Thoracic aorta (tissue), 2 donors: Measurements from ENCODE around the gene WDR5. TPM values are rescaled to one million over a fixed set of nuclear protein-coding genes. Genes with fewer than 3 reads are reported as not detected.

Experiments
- ATAC-seq: fragments of 150-250 bp; one replicate; pipeline ENCODE4 v1.8.0; 2017; ENCODE audit warnings: low read depth; ENCODE audit not compliant: insufficient number of reproducible peaks, low FRiP score
- DNase-seq: peaks from one replicate; pipeline ENCODE4 v3.0.0-alpha.2; 2020; ENCODE audit warnings: low spot score
- H3K27ac ChIP-seq, 2 donors: fragments of 200-600 bp; sonication (generic); 1 replicate in 1 of 2; 2 replicates in 1 of 2; pipeline ENCODE4 v1.5.1; 2016; ENCODE audit warnings: mild to moderate bottlenecking in 2 of 2, moderate library complexity in 2 of 2
- H3K27me3 ChIP-seq: fragments of 200-600 bp; sonication (generic); replicated peaks from 2 replicates; pipeline ENCODE4 v1.6.0; 2016; ENCODE audit warnings: mild to moderate bottlenecking; ENCODE audit not compliant: insufficient read depth
- H3K36me3 ChIP-seq: fragments of 200-600 bp; sonication (generic); one replicate; pipeline ENCODE4 v1.5.1; 2016
- H3K4me1 ChIP-seq, 2 donors: fragments of 200-600 bp; sonication (generic); 1 replicate in 1 of 2; 2 replicates in 1 of 2; pipeline versions ENCODE4 v1.5.1 to v1.6.0; 2016; ENCODE audit warnings: low read depth in 2 of 2, mild to moderate bottlenecking in 1 of 2; ENCODE audit not compliant: control insufficient read depth in 1 of 2
- H3K4me3 ChIP-seq: fragments of 200-600 bp; sonication (generic); 2 replicates; pipeline ENCODE4 v1.5.1; 2016; ENCODE audit warnings: mild to moderate bottlenecking
- H3K9me3 ChIP-seq: fragments of 200-600 bp; sonication (generic); 2 replicates; pipeline ENCODE4 v1.5.1; 2016
- CTCF ChIP-seq: fragments of 200-600 bp; sonication (generic); IDR thresholded peaks from one replicate; pipeline ENCODE4 v1.5.1; 2019; ENCODE audit warnings: antibody characterized with exemption
- total RNA-seq, 2 donors: library from RNA; depleted of rRNA; stranded (reverse); fragments of >200 nt; gene quantifications; one replicate each; pipeline versions ENCODE4 v1.1.0 to v1.2.3, GENCODE V29; 2016

Gene WDR5
- total RNA-seq, 2 donors from 2014 or later, result 20.7 to 24.0 TPM

- DNase-seq (no peak), ATAC-seq (no peak)
- TF ChIP-seq CTCF, result no peak
- no peak overlapping the region for H3K27ac ChIP-seq
- no peak overlapping the region for H3K4me3 ChIP-seq
- H3K27me3 ChIP-seq, result no peaks in the 10 kb centered on the region
- no peaks in the 10 kb centered on the region for H3K9me3 ChIP-seq
- H3K4me1 ChIP-seq, result peaks cover 9 to 25% of the 10 kb centered on the region in 2 donors
- H3K36me3 ChIP-seq, result no peaks in the 10 kb centered on the region
These were observed 41.9 kb downstream of the WDR5 start for GRCh38 chr9:134177624-134178393.

GRCh38 chr9:134178394-134178767 lies 42.5 kb downstream of the WDR5 start:
- DNase-seq, result no peak
- TF ChIP-seq CTCF, result no peak

GRCh38 chr9:134178768-134179551 lies 43.1 kb downstream of the WDR5 start:
- ATAC-seq, result no peak
- no peak for DNase-seq

More at GRCh38 chr9:134178394-134178767, 42.5 kb downstream of the WDR5 start:
- no peak for ATAC-seq
- no peak overlapping the region for H3K4me3 ChIP-seq
- no peaks in the 10 kb centered on the region for H3K9me3 ChIP-seq
- peaks cover 9 to 25% of the 10 kb centered on the region in 2 donors for H3K4me1 ChIP-seq
- no peaks in the 10 kb centered on the region for H3K36me3 ChIP-seq
- H3K27ac ChIP-seq, result no peak overlapping the region
- H3K27me3 ChIP-seq, result no peaks in the 10 kb centered on the region

GRCh38 chr9:134179595-134179917 lies 43.7 kb downstream of the WDR5 start:
- no peak for DNase-seq
- ATAC-seq, result no peak
- Histone ChIP-seq H3K27ac (no peak overlapping the region), H3K36me3 (no peaks in the 10 kb centered on the region), H3K4me3 (no peak overlapping the region), H3K4me1 (peaks cover 9 to 25% of the 10 kb centered on the region in 2 donors), H3K27me3 (no peaks in the 10 kb centered on the region), H3K9me3 (no peaks in the 10 kb centered on the region)
- TF ChIP-seq CTCF, result no peak

More at GRCh38 chr9:134178768-134179551, 43.1 kb downstream of the WDR5 start:
- H3K27ac ChIP-seq, result no peak overlapping the region
- H3K36me3 ChIP-seq, result no peaks in the 10 kb centered on the region
- TF ChIP-seq CTCF, result peak; percentile 24
- peak overlapping the region; percentile 4 for H3K4me3 ChIP-seq
- peaks cover 9 to 25% of the 10 kb centered on the region in 2 donors for H3K4me1 ChIP-seq
- H3K9me3 ChIP-seq, result no peaks in the 10 kb centered on the region
- H3K27me3 ChIP-seq, result no peaks in the 10 kb centered on the region

GRCh38 chr9:134179918-134180785 lies 44.3 kb downstream of the WDR5 start:
- peaks cover 9 to 25% of the 10 kb centered on the region in 2 donors for H3K4me1 ChIP-seq
- no peak for TF ChIP-seq CTCF
- no peak overlapping the region for H3K27ac ChIP-seq
- no peaks in the 10 kb centered on the region for H3K27me3 ChIP-seq
- no peaks in the 10 kb centered on the region for H3K9me3 ChIP-seq
- ATAC-seq (no peak), DNase-seq (no peak)
- no peaks in the 10 kb centered on the region for H3K36me3 ChIP-seq
- no peak overlapping the region for H3K4me3 ChIP-seq
